RWPE2 (cell line): Measurements from ENCODE around the gene NFKBIB.
A peak's percentile ranks its signal among the peaks of the same experiment; 100 is the strongest.
"Not testable (repeated sequence)": the region's sequence is repeated elsewhere in the genome, so short reads cannot be mapped to it uniquely, and the experiment has no call there.

ENCODE experiments used
- ATAC-seq: fragments of 200-7000 bp; cut with Tn5 transposase; 3 replicates; pipeline ENCODE4 v1.9.1; 2021; ENCODE audit warnings: low read depth
- DNase-seq: peaks from one replicate; pipeline ENCODE4 v3.0.0-alpha.2; 2020; ENCODE audit warnings: low spot score
- H3K27ac ChIP-seq: fragments of 450-650 bp; 2 replicates; pipeline ENCODE4 v1.5.1; 2017; ENCODE audit warnings: mild to moderate bottlenecking; ENCODE audit not compliant: poor library complexity, severe bottlenecking
- H3K27me3 ChIP-seq: fragments of 250-450 bp; sonication (Bioruptor Pico); 2 replicates; pipeline ENCODE4 v1.5.1; 2021; ENCODE audit warnings: mild to moderate bottlenecking, moderate library complexity; ENCODE audit not compliant: insufficient read depth, poor library complexity, severe bottlenecking
- H3K36me3 ChIP-seq: fragments of 250-450 bp; sonication (Bioruptor Pico); 2 replicates; pipeline ENCODE4 v1.5.1; 2020; ENCODE audit warnings: low read depth, mild to moderate bottlenecking, moderate library complexity
- H3K4me1 ChIP-seq: fragments of 250-450 bp; sonication (Bioruptor Pico); 2 replicates; pipeline ENCODE4 v1.5.1; 2021; ENCODE audit warnings: mild to moderate bottlenecking, moderate library complexity; ENCODE audit not compliant: insufficient read depth, poor library complexity, severe bottlenecking
- H3K4me3 ChIP-seq: fragments of 250-450 bp; sonication (Bioruptor Pico); 2 replicates; pipeline ENCODE4 v1.5.1; 2021; ENCODE audit warnings: mild to moderate bottlenecking, moderate library complexity; ENCODE audit not compliant: severe bottlenecking
- H3K9me3 ChIP-seq: fragments of 250-450 bp; sonication (Bioruptor Pico); 2 replicates; pipeline ENCODE4 v1.5.1; 2021; ENCODE audit warnings: mild to moderate bottlenecking, moderate library complexity; ENCODE audit not compliant: severe bottlenecking
- TF ChIP-seq, protein P1 (sequence below): fragments of 450-650 bp; IDR thresholded peaks from one replicate; pipeline ENCODE4 v1.5.1; 2017; ENCODE audit warnings: mild to moderate bottlenecking, moderate library complexity; ENCODE audit not compliant: poor library complexity, severe bottlenecking

NFKBIB gene

DNA sequence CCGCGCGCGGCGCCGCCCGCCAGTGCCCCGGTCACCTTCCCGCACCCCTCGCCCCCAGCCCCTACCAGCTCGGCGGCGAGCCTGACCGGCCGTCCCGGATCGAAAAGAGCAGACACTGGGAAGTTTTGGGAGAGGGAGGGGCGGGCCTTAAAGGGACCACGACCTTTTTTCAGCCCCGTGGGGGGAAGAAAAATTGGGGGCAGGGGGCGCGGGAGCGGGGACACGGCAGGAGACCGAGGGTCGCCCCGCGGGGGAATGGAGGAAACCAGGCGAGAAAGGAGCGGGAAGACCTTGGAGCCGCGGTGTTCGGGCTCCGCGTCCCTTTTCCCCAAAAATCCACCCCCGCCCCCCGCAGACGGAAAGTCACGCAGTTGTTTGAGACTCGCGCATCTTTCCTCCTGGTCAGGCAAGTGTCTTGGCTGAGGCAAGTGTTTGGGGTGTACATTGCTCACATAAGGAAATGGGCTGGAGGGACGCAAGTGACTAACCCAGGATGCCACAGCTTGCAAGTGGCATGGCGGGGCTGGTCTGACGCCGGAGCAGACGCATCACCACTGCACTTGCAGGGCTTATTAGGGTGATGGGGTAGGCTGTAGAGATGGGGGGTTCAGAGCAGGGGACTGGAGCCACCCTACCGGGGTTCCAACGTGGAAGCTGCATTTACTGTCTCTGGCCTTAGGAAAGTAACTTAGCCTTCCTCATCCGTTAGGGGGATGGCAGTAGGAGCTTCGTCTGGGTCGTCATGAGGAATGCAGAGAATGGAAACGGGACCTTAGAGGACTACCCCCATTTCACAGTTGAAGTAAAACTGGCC is 47.3 kb upstream of the NFKBIB start:
- H3K27ac ChIP-seq = peak overlapping the region; percentile 93
- DNase-seq = no peak

DNA sequence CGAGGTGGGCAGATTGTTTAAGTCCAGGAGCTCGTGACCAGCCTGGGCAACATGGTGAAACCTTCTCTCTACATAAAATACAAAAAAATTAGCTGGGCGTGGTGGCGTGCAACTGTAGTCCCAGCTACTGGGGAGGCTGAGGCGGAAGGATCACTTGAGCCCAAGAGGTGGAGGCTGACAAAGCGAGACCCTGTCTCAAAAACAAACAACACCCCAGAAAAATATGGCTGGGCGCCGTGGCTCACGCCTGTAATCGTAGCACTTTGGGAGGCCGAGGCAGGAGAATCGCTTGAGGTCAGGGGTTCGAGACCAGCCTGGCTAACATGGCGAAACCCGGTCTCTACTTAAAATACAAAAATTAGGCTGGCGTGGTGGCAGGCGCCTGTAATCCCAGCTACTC is 46.6 kb upstream of the NFKBIB start:
- peaks cover 6% of the 10 kb centered on the region for H3K4me1 ChIP-seq
- ATAC-seq (no peak), DNase-seq (no peak)
- peak overlapping the region; percentile 86 for H3K4me3 ChIP-seq
- H3K27ac ChIP-seq = peak overlapping the region; percentile 93
- peaks cover 9% of the 10 kb centered on the region for H3K36me3 ChIP-seq
- TF ChIP-seq, protein P1, sequence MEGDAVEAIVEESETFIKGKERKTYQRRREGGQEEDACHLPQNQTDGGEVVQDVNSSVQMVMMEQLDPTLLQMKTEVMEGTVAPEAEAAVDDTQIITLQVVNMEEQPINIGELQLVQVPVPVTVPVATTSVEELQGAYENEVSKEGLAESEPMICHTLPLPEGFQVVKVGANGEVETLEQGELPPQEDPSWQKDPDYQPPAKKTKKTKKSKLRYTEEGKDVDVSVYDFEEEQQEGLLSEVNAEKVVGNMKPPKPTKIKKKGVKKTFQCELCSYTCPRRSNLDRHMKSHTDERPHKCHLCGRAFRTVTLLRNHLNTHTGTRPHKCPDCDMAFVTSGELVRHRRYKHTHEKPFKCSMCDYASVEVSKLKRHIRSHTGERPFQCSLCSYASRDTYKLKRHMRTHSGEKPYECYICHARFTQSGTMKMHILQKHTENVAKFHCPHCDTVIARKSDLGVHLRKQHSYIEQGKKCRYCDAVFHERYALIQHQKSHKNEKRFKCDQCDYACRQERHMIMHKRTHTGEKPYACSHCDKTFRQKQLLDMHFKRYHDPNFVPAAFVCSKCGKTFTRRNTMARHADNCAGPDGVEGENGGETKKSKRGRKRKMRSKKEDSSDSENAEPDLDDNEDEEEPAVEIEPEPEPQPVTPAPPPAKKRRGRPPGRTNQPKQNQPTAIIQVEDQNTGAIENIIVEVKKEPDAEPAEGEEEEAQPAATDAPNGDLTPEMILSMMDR = no peak
- H3K9me3 ChIP-seq = no peaks in the 10 kb centered on the region
- H3K27me3 ChIP-seq = no peaks in the 10 kb centered on the region

More for the DNA sequence above, 47.3 kb upstream of the NFKBIB start:
- Histone ChIP-seq H3K4me1 (peaks cover 12% of the 10 kb centered on the region), H3K4me3 (peak overlapping the region; percentile 86), H3K9me3 (no peaks in the 10 kb centered on the region), H3K36me3 (peaks cover 17% of the 10 kb centered on the region), H3K27me3 (no peaks in the 10 kb centered on the region)
- no peak for ATAC-seq
- TF ChIP-seq, protein P1 = no peak

DNA sequence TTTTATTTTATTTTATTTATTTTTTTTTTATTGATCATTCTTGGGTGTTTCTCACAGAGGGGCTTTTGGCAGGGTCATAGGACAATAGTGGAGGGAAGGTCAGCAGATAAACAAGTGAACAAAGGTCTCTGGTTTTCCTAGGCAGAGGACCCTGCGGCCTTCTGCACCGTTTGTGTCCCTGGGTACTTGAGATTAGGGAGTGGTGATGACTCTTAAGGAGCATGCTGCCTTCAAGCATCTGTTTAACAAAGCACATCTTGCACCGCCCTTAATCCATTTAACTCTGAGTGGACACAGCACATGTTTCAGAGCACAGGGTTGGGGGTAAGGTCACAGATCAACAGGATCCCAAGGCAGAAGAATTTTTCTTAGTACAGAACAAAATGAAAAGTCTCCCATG is 44.8 kb upstream of the NFKBIB start:
- not testable (repeated sequence) for DNase-seq, H3K9me3 ChIP-seq, H3K27me3 ChIP-seq, H3K27ac ChIP-seq, H3K4me1 ChIP-seq, H3K36me3 ChIP-seq, ATAC-seq, H3K4me3 ChIP-seq

DNA sequence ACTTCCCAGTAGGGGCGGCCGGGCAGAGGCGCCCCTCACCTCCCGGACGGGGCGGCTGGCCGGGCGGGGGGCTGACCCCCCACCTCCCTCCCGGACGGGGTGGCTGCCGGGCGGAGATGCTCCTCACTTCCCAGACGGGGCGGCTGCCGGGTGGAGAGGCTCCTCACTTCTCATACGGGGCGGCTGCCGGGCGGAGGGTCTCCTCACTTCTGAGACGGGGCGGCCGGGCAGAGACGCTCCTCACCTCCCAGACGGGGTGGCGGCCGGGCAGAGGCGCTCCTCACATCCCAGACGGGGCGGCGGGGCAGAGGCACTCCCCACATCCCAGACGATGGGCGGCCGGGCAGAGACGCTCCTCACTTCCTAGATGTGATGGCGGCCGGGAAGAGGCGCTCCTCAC is 44.0 kb upstream of the NFKBIB start:
- not testable (repeated sequence) for H3K4me1 ChIP-seq, H3K9me3 ChIP-seq, H3K4me3 ChIP-seq, H3K36me3 ChIP-seq, H3K27ac ChIP-seq, H3K27me3 ChIP-seq, ATAC-seq, DNase-seq

DNA sequence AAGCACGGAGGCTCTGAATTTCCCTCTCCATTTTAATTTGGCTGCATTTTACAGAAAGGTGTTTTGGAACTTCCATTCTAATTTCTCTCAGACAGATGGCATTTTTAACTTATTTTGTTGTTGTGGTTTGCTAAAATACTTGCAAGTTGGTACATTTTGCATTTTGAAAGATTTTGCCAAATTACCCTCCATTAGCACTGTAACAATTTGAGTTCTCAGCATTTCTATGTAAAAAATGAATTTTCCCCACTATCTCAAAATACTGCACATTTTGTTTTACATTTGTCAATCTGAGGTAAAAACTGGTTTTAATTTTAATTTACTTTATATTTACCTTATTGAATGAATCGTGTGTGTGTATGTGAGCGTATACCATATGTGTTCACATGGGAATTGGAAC is 43.0 kb upstream of the NFKBIB start:
- Histone ChIP-seq H3K27me3 (no peaks in the 10 kb centered on the region), H3K4me3 (no peak overlapping the region), H3K9me3 (no peaks in the 10 kb centered on the region), H3K27ac (no peak overlapping the region), H3K4me1 (no peaks in the 10 kb centered on the region), H3K36me3 (no peaks in the 10 kb centered on the region)
- TF ChIP-seq, protein P1 = no peak
- ATAC-seq (no peak), DNase-seq (no peak)

DNA sequence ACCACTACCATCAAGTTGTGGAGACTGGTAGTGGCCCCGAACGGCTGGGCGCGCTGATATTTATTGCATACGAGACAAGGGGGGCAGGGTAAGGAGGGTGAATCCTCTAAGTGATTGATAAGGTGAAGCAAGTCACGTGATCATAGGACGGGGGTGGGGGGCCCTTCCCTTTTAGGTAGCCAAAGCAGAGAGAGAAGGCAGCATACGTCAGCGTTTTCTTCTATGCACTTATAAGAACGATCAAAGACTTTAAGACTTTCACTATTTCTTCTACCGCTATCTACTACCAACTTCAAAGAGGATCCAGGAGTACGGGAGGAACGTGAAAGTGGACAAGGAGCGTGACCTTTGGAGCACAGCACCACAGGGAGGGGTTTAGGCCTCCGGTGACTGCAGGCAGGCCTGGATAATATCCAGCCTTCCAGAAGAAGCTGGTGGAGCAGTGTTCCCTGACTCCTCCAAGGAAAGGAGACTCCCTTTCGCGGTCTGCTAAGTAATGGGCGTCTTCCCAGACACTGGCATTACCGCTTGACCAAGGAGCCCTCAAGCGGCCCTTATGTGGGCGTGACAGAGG is 40.1 kb upstream of the NFKBIB start:
- ATAC-seq = not testable (repeated sequence)

More for the DNA sequence above, 40.1 kb upstream of the NFKBIB start:
- not testable (repeated sequence) for H3K27ac ChIP-seq, H3K9me3 ChIP-seq, H3K27me3 ChIP-seq, H3K4me1 ChIP-seq, DNase-seq, H3K4me3 ChIP-seq, H3K36me3 ChIP-seq
